Fibroblast of lung (primary cell): ENCODE results near the gene ABHD3. TPM values are rescaled to one million over a fixed set of nuclear protein-coding genes. Genes with fewer than 3 reads are reported as not detected.

Source experiments
- DNase-seq, 2 donors: peaks; one replicate each; pipeline versions ENCODE4 v3.0.0 to v3.0.0-alpha.2; 2010; ENCODE audit warnings: low read depth in 2 of 2
- H2AFZ ChIP-seq: 2 replicates; pipeline ENCODE4 v1.5.1; 2012; ENCODE audit warnings: low read length, control low read depth, inconsistent platforms
- H3K27ac ChIP-seq: 2 replicates; pipeline ENCODE4 v1.5.1; 2011; ENCODE audit warnings: low read length, control low read depth; ENCODE audit not compliant: insufficient read depth
- H3K27me3 ChIP-seq: 2 replicates; pipeline ENCODE4 v1.5.1; 2011; ENCODE audit warnings: mild to moderate bottlenecking, low read length; ENCODE audit not compliant: control insufficient read depth, insufficient read depth
- H3K36me3 ChIP-seq: 2 replicates; pipeline ENCODE4 v1.5.1; 2011; ENCODE audit warnings: low read length; ENCODE audit not compliant: control insufficient read depth, insufficient read depth
- H3K4me1 ChIP-seq: 2 replicates; pipeline ENCODE4 v1.5.1; 2011; ENCODE audit warnings: low read length; ENCODE audit not compliant: control insufficient read depth, insufficient read depth; ENCODE audit errors: extremely low read depth
- H3K4me2 ChIP-seq: 2 replicates; pipeline ENCODE4 v1.5.1; 2011; ENCODE audit warnings: low read length, control low read depth; ENCODE audit not compliant: insufficient read depth; ENCODE audit errors: extremely low read depth
- H3K4me3 ChIP-seq, 4 experiments: fragments of 200-600 bp in 1 of 4; sonication (generic) in 1 of 4; replicated peaks in 1 of 4; 2 replicates each; pipeline ENCODE4 v1.5.1; 2011 to 2016; ENCODE audit warnings: low read length in 4 of 4, low read depth in 3 of 4, mild to moderate bottlenecking in 3 of 4, control low read depth in 2 of 4, inconsistent platforms in 1 of 4, mixed read lengths in 1 of 4; ENCODE audit not compliant: insufficient read depth in 1 of 4; ENCODE audit errors: control extremely low read depth in 1 of 4
- H3K79me2 ChIP-seq: 2 replicates; pipeline ENCODE4 v1.5.1; 2012; ENCODE audit warnings: mild to moderate bottlenecking, low read length, inconsistent platforms; ENCODE audit not compliant: control insufficient read depth, insufficient read depth
- H3K9ac ChIP-seq: 2 replicates; pipeline ENCODE4 v1.5.1; 2011; ENCODE audit warnings: mild to moderate bottlenecking, low read length, control low read depth; ENCODE audit not compliant: insufficient read depth
- H3K9me3 ChIP-seq: 2 replicates; pipeline ENCODE4 v1.5.1; 2012; ENCODE audit warnings: low read depth, low read length; ENCODE audit not compliant: control insufficient read depth, insufficient read depth
- H4K20me1 ChIP-seq: 2 replicates; pipeline ENCODE4 v1.5.1; 2011; ENCODE audit warnings: low read length; ENCODE audit not compliant: control insufficient read depth, insufficient read depth; ENCODE audit errors: extremely low read depth
- CTCF ChIP-seq, 2 donors: IDR thresholded peaks in 1 of 2; conservative IDR thresholded peaks in 1 of 2; 1 replicate in 1 of 2; 2 replicates in 1 of 2; pipeline ENCODE4 v1.5.1; 2011 to 2012; ENCODE audit warnings: low read length in 2 of 2, control low read depth in 1 of 2, inconsistent platforms in 1 of 2, low read depth in 1 of 2, mild to moderate bottlenecking in 1 of 2
- EZH2 ChIP-seq: IDR thresholded peaks from 2 replicates; pipeline ENCODE4 v1.5.1; 2012; ENCODE audit warnings: low read length, control low read depth, mild to moderate bottlenecking; ENCODE audit errors: missing control alignments
- polyA plus RNA-seq, 2 donors: library from polyadenylated mRNA; depleted of rRNA in 1 of 2; stranded (reverse) in 1 of 2; unstranded in 1 of 2; fragments of >200 nt; gene quantifications; 2 replicates each; pipeline ENCODE4 v1.2.1, GENCODE V29; 2011 to 2012; ENCODE audit warnings: missing spikeins in 1 of 2
- total RNA-seq: library from RNA; depleted of rRNA; stranded (reverse); fragments of >200 nt; gene quantifications from 2 replicates; pipeline ENCODE4 v1.2.1, GENCODE V29; 2014

Gene ABHD3
- total and polyA plus RNA-seq, 2 donors (not counting 1 experiment from before 2014, with no cell fraction given): 6.3 to 17.0 TPM

- Histone ChIP-seq H3K4me3 (no peak overlapping the region), H3K79me2 (no peaks in the 10 kb centered on the region), H3K27ac (no peak overlapping the region), H3K4me2 (no peak overlapping the region), H3K4me1 (peaks cover 4% of the 10 kb centered on the region), H3K9ac (no peak overlapping the region), H3K27me3 (no peaks in the 10 kb centered on the region), H3K9me3 (no peaks in the 10 kb centered on the region), H4K20me1 (no peaks in the 10 kb centered on the region), H3K36me3 (no peaks in the 10 kb centered on the region), H2AFZ (no peak overlapping the region)
- no peak for TF ChIP-seq CTCF (conservative IDR thresholded peaks at IDR 0.05 in 1 of 2, IDR thresholded peaks at IDR 0.05 in 1 of 2; ENCODE audit: low read depth in 1 of 2, low read length in 2 of 2)
- no peak for TF ChIP-seq EZH2
- no peak for DNase-seq
These were observed 3.0 kb downstream of the ABHD3 start for GRCh38 chr18:21701621-21702020.

GRCh38 chr18:21700528-21701075 is 4.0 kb downstream of the ABHD3 start:
- no peak for DNase-seq
- H3K4me3 ChIP-seq: no peak overlapping the region
- H3K79me2 ChIP-seq: no peaks in the 10 kb centered on the region
- H2AFZ ChIP-seq: no peak overlapping the region
- H3K4me1 ChIP-seq: peaks cover 4% of the 10 kb centered on the region
- no peaks in the 10 kb centered on the region for H3K9me3 ChIP-seq
- no peaks in the 10 kb centered on the region for H3K27me3 ChIP-seq
- H3K4me2 ChIP-seq: no peak overlapping the region
- TF ChIP-seq CTCF (conservative IDR thresholded peaks at IDR 0.05 in 1 of 2, IDR thresholded peaks at IDR 0.05 in 1 of 2; ENCODE audit: low read depth in 1 of 2, low read length in 2 of 2) (no peak), EZH2 (no peak)
- no peaks in the 10 kb centered on the region for H3K36me3 ChIP-seq
- no peak overlapping the region for H3K9ac ChIP-seq
- H4K20me1 ChIP-seq: no peaks in the 10 kb centered on the region
- H3K27ac ChIP-seq: no peak overlapping the region

GRCh38 chr18:21693322-21693721 is 11.3 kb downstream of the ABHD3 start:
- H3K4me1 ChIP-seq: no peaks in the 10 kb centered on the region
- no peaks in the 10 kb centered on the region for H3K36me3 ChIP-seq
- H3K27ac ChIP-seq: no peak overlapping the region
- DNase-seq: no peak
- no peak overlapping the region for H3K4me3 ChIP-seq
- no peak overlapping the region for H3K4me2 ChIP-seq
- H3K9ac ChIP-seq: no peak overlapping the region
- H3K27me3 ChIP-seq: no peaks in the 10 kb centered on the region
- no peak for TF ChIP-seq EZH2
- no peak for TF ChIP-seq CTCF (conservative IDR thresholded peaks at IDR 0.05 in 1 of 2, IDR thresholded peaks at IDR 0.05 in 1 of 2; ENCODE audit: low read depth in 1 of 2, low read length in 2 of 2)
- H4K20me1 ChIP-seq: no peaks in the 10 kb centered on the region
- H3K79me2 ChIP-seq: no peaks in the 10 kb centered on the region
- no peak overlapping the region for H2AFZ ChIP-seq
- H3K9me3 ChIP-seq: no peaks in the 10 kb centered on the region
